ENCODE data around the gene WNT11.

The WNT11 gene

DNA sequence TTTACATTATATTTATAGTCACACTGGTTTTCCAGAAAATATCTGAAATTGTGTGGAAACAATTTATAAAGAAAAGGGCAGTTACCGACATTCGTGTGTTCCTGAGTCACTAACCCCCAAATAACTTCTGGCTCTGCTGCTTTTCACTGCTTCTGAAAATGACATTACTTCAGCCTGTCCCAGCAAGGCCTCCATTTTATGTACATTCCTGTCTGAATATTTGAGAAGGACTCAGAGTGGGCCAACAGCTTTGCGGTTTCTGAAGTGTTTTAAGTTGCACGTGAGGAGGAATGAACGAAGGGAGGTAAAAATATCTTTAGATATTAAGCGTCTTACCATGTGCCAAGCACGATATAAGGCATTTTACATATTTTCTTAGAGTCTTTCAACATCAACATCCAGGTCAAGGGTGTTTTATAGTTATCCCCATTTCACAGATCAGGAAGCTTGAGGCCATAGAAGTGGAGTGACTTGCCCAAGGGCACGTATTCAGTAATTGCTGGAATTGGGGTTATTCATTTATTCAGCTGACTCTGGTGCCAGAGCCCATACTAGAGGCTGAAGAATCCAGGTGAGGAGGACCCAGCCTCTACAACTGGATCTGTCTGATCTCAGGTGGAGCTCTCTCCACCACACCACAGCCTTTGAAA is 30.8 kb upstream of the WNT11 start:
- no peak for DNase-seq

DNA sequence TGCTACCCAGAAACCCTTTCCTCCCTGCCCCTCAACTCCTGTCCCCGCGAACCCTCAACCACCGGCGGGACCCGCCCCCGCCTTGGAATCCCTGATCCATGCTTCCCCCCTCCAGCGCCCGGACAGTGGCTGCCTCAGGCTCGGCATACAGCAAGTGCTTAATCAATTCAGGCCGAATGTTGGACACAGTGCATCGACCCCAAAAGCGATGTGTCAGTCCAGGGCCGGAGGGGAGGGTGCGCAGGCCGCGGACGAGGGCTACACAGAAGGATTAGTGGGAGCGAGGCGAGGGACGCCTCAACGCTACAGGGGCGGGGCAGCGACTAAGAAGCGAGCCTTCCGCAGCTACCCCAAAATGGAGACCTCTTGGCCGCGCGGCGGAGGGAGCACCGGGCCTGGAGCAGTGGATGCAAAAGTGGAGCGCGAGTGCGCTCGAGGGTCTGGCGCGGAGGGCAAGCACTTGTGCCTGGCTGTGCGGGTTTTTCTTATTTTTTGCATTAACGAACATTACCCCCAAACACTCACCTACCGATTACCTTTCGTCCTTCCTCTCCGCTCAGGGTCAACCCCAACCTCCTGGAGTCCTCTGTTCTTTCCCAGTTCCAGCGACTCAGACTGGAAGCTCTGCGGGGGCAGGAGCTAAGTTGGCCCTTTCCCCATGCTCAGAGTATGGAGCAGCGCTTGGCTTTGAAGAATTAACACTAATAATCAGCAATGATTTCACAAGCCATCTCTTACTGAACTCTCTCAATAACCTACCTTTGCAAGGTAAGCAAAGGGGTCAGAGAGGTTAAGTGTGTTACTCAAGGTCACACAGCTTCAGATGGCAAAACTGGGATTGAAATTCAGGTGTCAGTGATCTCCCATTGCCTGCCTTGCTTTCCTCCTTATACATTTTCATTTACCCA is 30.0 kb upstream of the WNT11 start:
- no peak for DNase-seq

DNA sequence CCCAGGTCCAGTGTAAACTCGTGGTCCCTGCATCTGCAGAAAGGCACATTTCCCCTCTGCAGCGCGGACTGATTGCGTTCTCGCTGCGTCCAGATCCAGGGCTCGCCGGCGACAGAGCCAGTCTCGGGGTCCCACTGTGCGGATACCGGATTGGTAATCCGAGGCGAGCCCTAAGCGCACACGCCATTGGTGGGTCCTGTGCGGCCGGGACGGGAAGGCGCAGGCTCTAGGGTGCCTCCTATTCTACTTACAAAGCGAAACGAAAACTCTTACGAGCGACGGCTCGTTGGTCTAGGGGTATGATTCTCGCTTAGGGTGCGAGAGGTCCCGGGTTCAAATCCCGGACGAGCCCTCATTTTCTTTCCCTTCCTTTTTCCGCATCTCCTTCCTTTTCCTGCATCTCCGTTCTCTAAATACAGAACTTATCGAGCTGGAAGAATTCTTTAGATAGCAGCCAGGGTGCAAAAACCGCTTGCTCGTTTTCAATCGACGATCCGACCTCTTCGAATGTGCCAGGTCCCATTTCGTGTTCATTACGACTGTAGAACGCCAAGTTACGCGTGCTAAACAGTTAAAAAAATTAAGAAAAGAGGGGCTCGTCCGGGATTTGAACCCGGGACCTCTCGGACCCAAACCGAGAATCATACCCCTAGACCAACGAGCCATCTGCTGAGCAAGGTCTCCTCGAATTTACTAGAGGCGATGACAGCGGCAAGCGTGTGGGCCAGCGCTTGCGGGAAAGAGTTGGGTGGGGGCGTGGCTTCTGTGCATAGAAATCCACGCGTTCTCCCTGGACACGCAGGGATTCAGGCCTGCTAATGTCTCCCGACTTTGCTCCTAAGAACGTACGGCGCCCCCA is 29.2 kb upstream of the WNT11 start:
- DNase-seq = peak; percentile 98

DNA sequence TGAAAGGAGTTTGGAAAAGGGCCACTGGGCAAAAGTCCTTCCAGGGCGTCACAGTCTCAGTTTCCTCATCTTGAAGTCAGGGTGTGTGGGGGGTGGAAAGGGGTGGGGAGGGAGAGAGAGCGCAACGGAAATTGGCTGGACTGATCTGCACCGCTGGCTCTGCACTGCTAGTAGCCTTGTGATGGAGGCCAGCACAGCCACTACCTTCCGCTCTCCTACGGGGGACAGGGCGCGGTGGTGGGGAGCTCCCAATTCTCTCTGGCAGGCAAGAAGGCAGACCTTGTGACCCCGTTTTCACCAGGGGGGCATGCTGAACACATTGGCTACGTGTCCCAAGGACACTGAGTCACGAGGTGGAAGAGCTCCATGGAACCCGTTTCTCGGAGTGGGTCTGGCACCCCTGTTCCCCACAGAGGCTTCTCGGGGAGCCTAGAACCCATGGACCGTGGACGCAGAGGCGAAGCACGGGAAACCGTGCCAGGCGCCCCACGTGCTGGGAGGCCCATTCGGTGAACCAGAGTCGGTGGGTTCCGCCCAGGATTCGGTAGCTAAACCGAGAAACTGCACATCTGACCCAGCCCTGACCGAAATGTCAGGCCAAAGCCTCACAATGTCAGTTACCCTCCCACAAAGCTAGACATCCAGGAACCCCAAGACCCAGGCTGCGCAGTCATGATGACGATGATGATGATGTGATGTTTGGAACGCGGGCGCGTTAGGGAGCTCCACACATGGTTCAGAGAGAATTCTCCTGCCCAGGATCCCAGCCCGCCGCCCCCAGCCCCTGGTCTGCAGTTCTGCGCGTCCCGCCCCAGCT is 28.3 kb upstream of the WNT11 start:
- DNase-seq = peak; percentile 75

DNA sequence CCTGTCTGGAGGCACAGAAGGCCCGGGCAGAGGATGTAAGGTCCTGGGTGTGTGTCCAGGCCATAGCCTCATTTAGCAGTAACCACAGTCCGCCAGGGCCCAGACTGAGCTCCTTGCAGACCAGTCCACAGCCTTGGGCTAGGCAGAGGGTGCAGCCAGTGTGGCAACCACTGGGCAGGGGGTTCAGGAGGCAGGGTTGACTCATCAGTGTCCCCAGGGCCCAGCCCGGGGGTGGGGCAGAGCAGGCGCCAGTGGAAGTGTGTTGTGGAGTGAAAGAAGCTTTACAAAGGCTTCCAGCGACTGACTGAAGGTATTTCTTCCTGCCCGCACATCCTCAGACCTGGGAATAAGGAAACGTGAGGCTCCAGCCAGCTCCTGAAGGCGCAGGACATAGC is 27.7 kb upstream of the WNT11 start:
- DNase-seq = no peak

DNA sequence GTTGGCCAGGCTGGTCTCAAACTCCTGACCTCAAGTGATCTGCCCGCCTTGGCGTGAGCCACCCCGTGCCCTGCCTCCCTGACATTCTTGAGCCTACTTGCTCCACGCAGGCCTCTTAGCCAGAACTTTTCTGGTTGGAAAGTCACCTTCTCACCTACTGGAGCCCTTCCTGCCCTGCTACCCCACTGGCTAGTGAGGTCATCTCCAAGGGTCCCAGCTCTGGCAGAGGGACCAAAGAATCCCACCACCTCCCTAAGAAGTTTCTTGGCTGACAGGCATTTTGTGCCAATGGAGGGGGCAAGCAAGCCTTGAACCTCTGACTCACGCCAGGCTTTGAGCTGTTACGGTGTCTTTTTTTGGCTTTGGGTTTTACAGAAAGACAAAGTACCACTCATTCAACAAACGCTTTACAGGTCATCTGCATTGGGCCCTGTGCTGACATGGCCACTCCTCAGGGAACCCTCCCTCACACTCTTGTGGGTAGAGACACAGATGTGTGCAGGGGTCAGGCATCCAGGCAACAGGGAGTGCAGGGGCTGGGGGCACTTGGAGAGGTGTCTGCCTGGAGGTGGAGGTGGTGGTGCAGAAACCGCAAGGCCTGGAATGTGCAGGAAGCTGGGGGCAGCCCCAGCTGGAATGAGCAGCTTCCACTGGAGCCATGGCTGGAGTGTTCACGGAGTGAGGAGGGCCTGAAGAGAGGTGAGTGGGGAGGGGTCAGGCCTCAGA is 27.1 kb upstream of the WNT11 start:
- no peak for DNase-seq

DNA sequence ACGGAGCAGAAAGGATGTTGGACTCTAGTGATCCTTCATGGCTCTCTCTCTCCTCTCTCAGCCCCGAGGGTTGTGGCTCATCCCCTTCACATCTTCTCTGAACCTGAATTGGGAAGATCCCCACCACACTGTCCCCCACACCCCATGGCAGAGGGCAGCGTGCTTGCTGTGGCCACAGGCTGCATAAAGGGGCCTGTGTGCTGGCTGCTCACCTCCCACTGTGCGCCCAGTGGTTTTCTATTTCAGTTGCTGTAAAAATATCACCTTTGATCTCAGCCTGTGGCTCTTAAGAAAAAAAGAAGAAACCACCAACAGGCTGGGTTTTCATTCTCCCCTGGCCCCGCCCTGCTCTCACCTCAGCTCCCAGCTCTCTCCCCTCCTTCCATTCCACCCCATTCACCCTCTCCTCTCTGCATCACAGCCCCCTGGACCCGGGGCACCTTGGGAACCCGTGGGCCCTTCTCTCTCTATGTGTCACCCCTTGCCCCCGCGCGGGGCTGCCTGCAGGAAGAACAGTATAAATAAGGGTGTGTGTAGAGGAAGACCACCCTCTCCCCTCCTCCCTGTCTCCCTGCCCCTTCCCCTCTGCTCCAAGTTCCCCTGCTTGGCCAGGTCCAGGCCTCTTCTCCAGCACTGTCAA is 25.8 kb upstream of the WNT11 start:
- DNase-seq = no peak

DNA sequence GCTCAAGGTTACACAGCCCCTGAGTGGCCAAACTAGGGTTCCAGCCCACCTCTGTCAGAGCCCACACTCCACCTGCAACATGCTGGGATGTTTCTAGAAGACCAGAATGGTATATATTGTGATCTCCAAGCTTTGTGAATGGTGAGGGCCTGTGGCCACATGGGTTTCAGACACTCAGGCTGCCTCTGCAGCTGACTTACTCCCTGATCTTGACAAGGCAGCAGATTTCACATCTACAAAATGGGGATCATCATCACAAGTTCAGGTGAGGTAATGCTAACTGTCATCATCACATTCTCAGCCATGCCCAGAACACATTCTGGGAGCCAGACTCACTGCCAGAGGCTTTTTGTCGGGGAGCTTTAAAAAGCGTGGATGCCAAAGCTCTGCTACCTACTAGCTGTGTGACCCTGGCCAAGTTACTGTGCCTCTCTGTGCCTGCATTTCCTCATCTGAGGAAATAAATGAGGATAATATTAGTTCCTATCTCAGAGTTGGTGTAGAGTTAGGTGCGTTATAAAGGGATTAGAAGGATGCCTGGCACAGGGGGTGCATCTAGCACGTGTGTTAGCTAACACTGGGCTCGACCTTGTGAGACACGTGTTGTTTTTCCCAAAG is 24.9 kb upstream of the WNT11 start:
- no peak for DNase-seq

DNA sequence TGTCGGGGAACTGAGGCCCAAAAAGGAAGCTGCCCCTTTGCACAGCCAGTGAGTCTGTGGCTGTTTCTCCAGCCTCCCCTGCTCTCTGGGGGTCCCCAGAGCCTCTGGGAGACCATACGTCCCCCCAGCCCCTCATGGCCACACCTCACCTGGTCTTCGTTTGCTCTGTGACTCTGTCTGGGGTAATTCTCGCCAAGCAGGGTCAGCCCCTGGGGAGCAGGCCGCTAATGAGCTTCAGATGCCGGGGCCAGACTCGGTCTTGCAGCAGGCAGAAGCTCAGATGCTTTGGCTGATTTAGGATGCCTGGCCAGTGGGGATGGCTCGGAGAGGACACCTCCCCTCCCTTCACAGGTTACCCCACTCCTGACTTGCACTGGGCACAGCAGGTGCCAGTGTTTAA is 24.1 kb upstream of the WNT11 start:
- DNase-seq = no peak

DNA sequence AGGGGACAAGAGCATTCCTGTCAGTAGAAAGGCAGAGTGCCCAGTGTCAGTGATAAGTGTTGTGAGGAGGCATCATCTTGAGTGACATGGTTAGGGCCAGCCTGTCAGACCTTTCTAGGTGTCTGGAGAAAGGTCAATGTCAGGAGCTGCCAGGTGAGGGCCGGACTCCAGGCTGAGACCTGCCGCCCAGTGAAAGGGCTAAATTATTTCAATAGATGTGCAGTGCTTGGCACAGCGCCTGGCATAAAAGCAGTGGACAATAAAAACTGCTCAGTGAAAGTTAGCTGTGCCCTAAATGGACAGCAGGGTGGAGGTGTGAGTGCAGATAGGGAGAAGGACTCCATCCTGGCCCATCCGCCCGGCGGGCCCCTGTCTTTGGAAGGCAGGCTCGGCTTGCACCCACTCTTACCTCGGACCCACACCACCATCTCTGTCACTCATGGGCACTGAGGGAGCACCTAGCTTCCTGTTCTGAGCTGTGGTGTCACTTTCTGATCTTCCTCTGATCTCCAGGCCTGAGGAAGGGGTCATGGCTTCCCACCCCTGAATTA is 23.5 kb upstream of the WNT11 start:
- no peak for DNase-seq

DNA sequence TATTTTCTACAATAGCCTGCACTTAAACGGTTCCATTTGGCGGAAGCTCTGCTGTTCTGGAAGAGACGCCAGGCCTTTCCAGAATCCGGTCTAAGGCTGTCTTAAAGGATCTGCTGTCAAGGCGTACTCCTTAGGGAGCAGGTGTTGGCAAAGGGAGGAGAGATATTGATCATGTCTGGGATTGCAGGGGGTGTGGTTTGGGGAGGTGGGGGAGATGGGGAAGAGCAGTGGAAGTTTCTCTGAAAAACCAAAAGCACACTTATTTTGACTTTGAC is 22.5 kb upstream of the WNT11 start:
- DNase-seq = no peak

DNA sequence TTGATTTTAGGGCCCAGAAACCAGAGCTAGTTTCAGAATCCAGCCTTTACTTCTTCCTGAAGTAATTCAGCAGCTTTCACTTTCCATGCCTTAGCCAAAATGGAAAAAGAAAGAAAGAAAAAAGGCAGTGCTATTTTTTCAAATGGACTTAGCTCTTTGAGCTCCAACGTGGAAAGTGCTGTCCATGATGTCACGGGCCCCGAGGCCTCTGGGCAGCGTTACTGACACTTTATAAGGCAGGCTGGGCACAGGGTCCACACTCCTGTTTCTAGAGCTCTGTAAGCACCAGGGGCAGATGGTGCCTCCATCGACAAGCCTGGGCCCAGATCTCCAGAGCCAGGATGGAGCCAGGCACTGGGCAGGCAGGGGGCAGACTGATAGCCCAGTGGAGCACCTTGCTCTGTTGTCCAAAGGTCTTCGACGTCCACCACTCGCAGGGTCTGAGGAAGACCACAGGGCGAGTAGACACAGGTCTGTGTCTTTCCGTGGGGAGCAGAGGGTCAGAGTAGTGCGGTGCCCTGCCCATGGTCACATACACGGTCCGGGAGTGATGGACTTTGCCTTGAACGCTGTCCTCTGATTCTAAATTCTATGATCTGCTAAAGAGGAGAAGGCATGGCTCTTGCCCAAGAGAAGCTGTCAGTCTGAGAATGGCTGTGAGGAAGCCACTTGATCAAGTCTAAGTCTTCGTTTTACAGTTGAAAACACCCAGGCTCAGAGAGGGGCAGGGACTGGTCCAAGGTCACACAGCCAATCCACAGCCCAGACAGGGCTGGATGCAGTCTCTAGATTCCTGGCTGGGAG is 22.0 kb upstream of the WNT11 start:
- no peak for DNase-seq

DNA sequence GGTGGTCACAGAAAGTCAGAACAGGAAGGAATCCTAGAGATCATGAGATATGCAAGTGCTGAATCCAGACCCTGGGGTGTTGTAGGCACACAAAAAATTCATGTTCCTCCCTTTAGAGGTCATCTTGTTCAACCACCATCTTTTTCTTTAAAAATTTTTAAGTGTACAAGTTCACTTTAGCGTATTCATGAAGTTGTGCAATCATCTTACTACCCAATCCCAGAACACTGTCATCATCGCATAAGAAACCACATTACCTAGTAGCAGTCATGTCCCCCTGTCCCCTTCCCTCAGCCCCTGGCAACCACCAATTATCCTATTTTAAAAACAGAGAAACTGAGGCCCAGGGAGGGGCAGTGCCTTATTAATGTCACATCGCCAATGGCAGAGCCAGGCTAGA is 20.3 kb upstream of the WNT11 start:
- no peak for DNase-seq

DNA sequence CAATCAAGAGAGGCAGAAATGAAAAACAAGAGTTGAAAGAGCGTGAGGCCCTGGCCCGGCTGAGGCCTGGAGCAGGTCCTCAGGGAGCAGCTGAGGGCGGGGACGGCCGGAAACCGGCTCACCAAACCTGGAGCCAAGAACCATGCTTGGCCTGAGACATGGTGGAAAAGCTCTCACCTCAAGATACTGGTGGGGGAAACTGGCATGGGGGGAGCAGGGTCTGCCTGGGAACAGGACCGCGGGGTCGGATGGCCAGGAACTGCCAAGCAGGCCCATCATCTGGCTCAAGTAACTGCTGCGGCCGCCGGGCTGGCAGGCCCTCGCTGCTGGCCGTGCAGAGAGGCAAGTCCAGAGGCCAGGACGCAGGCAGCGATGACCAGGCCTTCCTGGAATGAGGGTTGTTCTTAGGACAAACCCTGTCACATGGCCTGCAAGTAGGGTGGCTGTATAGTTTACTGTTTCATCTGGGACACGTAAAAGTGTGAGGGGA is 18.9 kb upstream of the WNT11 start:
- DNase-seq = no peak

DNA sequence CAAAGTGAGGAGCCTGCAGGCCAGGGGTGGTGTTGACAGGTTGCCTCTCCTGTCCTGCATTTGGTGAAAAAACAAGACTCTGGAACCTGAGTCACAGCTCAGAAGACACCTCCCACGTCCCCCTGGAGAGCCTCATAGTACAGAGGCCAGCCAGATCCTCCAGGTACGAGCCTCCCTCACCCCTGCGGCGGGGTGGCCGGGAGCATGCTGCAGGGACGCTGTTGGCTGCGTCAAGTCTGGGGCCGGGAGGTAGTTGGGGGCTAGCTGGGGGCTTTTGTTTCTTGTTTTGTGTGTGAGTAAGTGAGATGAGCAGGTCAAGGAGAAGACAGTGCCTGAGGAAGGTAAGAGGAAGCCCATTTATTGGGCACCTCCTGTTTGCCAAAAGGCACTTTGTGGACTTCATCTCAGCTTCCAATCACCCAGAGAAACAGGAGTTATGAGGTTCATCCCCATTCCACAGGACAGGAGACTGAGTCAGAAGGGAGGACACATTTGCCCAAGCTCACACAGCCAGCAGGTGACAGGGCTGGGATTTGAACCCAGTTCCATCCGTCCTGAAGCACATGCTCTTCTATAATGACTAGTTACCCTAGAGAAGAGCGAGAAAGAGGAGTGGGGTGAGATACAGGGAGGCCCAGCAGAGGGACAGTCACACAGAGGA is 18.3 kb upstream of the WNT11 start:
- DNase-seq = no peak

DNA sequence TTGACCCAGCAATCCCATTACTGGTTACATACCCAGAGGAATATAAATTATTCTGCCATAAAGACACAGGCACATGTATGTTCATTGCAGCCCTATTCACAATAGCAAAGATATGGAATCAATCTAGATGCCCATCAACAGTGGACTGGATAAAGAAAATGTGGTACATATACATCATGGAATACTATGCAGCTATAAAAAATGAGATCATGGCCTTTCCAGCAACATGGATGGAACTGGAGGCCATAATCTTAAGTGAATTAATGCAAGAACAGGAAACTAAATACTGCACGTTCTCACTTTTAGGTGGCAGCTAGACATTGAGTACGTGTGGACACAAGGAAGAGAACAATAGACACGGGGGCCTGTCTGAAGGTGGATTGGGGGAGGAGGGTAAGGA is 15.1 kb upstream of the WNT11 start:
- no peak for DNase-seq

DNA sequence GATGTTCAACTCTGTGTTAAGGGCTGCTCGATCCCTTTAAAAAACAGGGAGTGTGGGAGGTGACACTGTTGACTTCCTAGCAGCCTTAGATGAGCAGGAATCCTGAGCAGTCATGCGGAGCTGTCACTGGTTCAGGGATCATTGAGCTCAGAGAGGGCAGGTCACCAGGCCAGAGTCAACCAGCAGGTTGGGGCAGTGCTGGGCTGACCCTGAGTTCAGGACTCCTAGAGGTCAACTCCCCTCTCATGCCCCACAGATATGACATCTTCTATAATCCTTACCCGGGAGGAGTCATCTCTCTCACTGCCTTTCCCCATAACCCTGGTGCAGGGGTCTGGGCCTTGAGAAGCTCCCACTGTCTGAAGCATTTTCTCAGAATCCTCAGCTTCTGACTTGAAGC is 12.9 kb upstream of the WNT11 start:
- DNase-seq = no peak

DNA sequence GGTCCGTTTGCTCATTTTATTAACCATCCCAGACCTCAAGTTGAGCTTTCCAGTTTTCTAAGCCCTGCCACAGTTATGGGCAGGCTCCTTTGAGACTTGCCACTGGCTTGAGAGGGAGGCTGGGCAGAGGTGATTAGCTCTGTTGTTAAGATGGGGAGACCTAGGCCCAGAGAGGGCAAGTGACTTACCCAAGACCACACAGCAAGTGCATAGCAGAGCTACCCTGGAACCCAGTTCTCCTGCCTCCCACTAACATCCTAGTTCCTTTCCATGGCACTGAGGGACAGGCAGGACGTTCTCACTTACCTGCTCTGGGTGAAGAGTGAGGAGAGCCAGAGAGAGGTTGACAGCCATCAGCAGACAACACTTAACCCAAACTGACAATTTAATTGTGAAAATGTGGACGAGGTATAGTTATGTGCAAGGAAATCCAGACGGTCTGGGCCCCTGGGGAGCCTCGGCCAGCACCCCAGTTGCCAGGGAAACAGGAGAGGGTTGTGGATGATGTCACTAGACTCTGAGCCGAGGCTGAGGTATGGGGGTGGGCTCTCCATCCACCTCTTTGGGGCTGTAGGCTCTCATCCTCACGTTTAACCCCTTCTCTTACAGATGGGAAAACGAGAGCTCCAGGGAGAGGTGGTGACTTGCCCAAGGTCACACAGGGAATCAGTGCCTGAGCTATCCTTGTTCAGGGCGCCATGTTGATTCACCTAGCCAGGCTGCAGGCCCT is 12.3 kb upstream of the WNT11 start:
- no peak for DNase-seq

All from right forelimb (tissue), 1 donor.